Activated CD4-positive, CD25-positive, alpha-beta regulatory T cell treated with anti-CD3 and anti-CD28 coated beads, Interleukin-2, amount 50 U/mL, for 16 hours (primary cell): ENCODE results near the gene GALNT17.

Experiments used
- DNase-seq: peaks from one replicate; pipeline ENCODE4 v3.0.0-alpha.2; 2020; ENCODE audit warnings: low read depth, low spot score

The GALNT17 gene

GRCh38 chr7:71338866-71339265, 206.9 kb downstream of the GALNT17 start:
- no peak for DNase-seq

- DNase-seq = no peak
Measured at GRCh38 chr7:71339924-71340323, 208.0 kb downstream of the GALNT17 start.

- DNase-seq = no peak
Measured at GRCh38 chr7:71342202-71342601, 210.3 kb downstream of the GALNT17 start.

GRCh38 chr7:71343039-71343438, 211.1 kb downstream of the GALNT17 start:
- no peak for DNase-seq

- DNase-seq = no peak
Measured at GRCh38 chr7:71343892-71344291, 211.9 kb downstream of the GALNT17 start.

- no peak for DNase-seq
Measured at GRCh38 chr7:71345117-71345884, 213.4 kb downstream of the GALNT17 start.

- DNase-seq = no peak
Measured at GRCh38 chr7:71348821-71349681, 217.1 kb downstream of the GALNT17 start.

GRCh38 chr7:71349682-71350481, 217.9 kb downstream of the GALNT17 start:
- DNase-seq = no peak

- no peak for DNase-seq
Measured at GRCh38 chr7:71350680-71351079, 218.7 kb downstream of the GALNT17 start.

GRCh38 chr7:71354716-71355115, 222.8 kb downstream of the GALNT17 start:
- no peak for DNase-seq

- DNase-seq = no peak
Measured at GRCh38 chr7:71361451-71362032, 229.6 kb downstream of the GALNT17 start.

- DNase-seq = no peak
Measured at GRCh38 chr7:71362240-71362639, 230.3 kb downstream of the GALNT17 start.

- DNase-seq = no peak
Measured at GRCh38 chr7:71363223-71363622, 231.3 kb downstream of the GALNT17 start.

GRCh38 chr7:71363627-71364026, 231.7 kb downstream of the GALNT17 start:
- DNase-seq = no peak

GRCh38 chr7:71364551-71364950, 232.6 kb downstream of the GALNT17 start:
- no peak for DNase-seq

GRCh38 chr7:71372991-71373390, 241.0 kb downstream of the GALNT17 start:
- no peak for DNase-seq

GRCh38 chr7:71377062-71377461, 245.1 kb downstream of the GALNT17 start:
- DNase-seq = no peak

GRCh38 chr7:71377469-71377868, 245.5 kb downstream of the GALNT17 start:
- DNase-seq = no peak

- no peak for DNase-seq
Measured at GRCh38 chr7:71384094-71384493, 252.2 kb downstream of the GALNT17 start.

GRCh38 chr7:71385330-71385729, 253.4 kb downstream of the GALNT17 start:
- DNase-seq = no peak

- DNase-seq = no peak
Measured at GRCh38 chr7:71386152-71386785, 254.3 kb downstream of the GALNT17 start.
